HG03571 (cell line): ENCODE measurements around the gene HCAR2.
A peak's percentile ranks its signal among the peaks of the same experiment; 100 is the strongest.
"Not testable (repeated sequence)": the region's sequence is repeated elsewhere in the genome, so short reads cannot be mapped to it uniquely, and the experiment has no call there.

ENCODE experiments used
- ATAC-seq: cut with Tn5 transposase; IDR thresholded peaks from one replicate; pipeline ENCODE4 v1.9.1; 2021; ENCODE audit not compliant: unreplicated experiment

HCAR2 gene

GRCh38 chr12:122702890-122703611 lies at the start of gene HCAR2:
HCAR2 (minus strand) TSS chr12:122703357; CDS start chr12:122703283, 74 bp downstream.
- ATAC-seq = not testable (repeated sequence)

DNA sequence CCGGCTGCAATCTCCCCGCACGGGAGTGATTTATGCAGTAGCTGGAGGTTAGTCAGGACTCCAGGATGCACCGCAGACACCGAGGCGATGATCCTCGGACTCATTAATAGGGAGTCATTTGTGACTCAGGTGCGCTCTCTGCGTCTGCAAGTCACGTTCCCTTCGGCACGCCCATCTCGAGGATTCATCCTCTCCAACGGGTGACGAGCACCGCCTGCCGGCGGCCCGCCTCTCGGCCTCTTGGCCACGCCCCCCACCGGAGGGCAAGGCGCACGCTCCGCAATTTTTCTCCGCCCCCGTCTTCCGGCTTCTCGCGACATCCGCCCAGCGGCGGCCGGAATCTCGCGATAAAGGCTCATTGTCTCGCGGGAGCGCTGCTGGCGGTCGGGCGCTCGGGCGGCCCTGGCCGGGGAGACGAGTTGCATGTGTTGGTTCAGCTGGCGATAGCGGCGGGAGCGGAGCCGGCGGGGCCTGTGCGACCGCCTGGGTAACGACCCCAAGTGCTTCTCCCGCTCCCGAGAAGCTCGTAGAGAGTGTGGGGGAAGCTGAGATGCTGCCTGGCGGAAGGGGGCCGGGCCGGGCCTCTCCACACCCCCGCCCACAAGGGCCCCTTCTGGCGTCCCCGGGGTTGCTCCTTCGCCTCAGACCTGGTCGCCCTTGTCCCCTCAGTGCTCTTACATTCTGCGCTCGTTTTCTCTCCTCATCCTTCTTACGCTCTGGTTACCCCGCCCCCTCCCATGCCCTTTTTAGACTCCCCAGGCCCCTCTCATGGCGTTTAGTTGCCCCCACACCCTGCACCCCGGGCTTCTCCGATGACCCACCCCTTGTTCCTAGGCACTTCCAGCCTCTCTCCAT lies 49.5 kb upstream of the HCAR2 start, which contains the start of gene DENR:
Gene DENR (plus strand): TSS at position 361 of the 855 bp plus-strand sequence. CDS start 878 bp downstream, outside the sequence.
- ATAC-seq = peak; percentile 97

DNA sequence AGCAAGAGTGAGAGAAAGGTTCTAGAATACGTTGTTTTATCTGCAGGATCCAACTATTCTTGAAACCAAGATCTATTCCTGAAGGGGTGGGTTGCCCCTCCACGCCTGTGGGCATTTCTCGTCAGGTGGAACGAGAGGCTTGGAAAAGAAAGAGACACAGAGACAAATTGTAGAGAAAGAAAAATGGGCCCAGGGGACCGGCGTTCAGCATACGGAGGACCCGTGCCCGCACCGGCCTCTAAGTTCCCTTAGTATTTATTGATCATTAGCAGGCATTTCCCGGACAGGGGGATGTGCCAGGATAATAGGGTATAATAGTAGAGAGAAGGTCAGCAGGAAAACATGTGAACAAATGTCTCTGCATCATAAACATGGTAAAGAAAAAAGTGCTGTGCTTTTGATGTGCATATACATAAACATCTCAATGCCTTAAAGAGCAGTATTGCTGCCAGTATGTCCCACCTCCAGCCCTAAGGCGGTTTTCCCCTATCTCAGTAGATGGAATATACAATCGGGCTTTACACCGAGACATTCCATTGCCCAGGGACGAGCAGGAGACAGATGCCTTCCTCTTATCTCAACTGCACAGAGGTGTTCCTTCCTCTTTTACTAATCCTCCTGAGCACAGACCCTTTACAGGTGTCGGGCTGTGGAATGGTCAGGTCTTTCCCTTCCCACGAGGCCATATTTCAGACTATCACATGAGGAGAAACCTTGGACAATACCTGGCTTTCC lies 47.8 kb upstream of the HCAR2 start:
- ATAC-seq = not testable (repeated sequence)

- ATAC-seq = no peak
These were observed 46.6 kb upstream of the HCAR2 start for GRCh38 chr12:122749569-122750332.

DNA sequence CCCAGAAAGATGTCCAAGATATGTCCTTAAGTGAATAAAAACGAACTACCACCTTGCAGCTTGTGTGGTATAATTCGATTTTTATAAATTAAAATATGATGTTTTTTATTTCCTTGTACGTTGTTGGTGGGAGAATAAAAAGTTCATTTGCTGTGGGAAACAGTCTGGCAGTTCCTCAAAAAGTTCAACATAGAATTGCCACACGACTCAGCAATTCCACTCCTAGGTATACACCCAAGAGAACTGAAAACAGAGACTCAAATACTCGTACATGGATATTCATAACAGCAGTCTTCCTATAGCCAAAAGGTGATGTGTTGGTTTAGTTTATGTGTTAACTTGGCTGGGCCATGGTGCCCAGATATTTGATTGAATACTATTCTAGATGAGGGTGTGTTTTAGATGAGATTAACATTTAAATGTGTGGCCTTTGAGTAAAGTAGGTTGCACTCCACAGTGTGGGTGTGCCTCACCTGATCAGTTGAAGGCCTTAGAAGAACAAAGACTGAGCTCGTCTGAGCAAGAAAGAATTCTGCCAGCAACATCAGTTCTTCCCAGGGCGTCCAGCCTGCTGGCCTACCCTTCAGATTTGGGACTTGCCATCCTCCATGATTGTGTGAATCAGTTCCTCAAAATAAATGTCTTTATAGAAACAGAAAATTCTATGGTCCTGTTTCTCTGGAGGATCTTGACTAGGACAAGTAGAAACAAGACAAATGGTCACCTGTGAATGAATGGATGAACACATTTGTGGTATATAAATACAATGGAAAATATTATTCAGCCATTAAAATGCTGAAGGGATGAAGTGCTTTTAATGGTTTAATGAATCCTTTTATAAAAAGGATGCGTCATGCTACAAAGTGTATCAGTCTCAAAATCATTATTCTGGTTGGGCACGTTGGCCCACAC lies 44.3 kb upstream of the HCAR2 start:
- no peak for ATAC-seq

- ATAC-seq = no peak
These were observed 40.9 kb upstream of the HCAR2 start for GRCh38 chr12:122743895-122744525.

GRCh38 chr12:122740351-122740750 lies 37.2 kb upstream of the HCAR2 start:
- ATAC-seq = no peak

GRCh38 chr12:122738571-122738970 lies 35.4 kb upstream of the HCAR2 start:
- ATAC-seq = no peak

GRCh38 chr12:122732611-122733010 lies 29.5 kb upstream of the HCAR2 start:
- ATAC-seq = no peak

DNA sequence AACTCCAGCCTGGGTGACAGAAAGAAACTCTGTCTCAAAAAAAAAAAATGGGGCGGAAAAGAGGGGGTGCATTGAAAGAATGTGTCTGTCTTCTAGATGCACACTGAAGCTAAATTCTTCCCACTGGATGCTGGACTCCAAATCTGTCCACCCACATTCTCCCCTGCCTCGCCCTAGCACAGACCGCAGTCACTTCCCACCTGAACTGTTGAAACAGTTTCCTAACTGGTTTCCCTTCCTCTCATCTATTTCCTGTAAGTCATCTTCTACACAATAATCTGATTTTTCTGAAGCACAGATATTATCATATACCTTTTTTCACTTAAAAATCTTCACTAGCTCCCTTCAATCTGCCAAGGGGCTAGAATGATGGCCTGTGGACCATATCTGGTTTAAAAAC lies 29.0 kb upstream of the HCAR2 start:
- ATAC-seq = no peak

- ATAC-seq = no peak
These were observed 27.3 kb upstream of the HCAR2 start, which contains the start of gene HCAR1 for GRCh38 chr12:122730215-122731014. HCAR1 (minus strand) TSS chr12:122730844; CDS start chr12:122730339, 505 bp downstream.

GRCh38 chr12:122729583-122730214 lies 26.5 kb upstream of the HCAR2 start:
- ATAC-seq = no peak

DNA sequence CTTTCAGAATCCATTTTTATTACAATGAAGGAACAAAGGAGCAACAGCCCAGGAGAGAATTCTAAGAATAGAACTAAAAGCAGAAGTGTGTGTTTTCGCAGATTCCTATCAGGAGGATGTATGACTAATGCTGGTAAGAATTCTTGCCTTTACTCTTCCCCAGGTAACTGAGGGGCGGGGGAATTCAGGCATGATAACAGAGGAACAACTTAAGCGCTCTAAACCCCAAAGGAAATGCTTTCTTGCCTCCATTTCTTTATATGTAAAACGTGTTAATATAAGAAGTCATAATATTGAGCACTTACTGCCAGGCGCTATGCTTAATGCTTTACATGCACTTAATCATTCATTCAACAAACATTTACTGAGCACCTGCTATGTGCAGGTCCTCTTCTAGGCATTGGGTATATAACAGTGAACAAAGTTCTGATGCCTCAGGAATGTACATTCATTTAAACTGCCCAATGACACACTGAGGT lies 23.0 kb upstream of the HCAR2 start:
- no peak for ATAC-seq

DNA sequence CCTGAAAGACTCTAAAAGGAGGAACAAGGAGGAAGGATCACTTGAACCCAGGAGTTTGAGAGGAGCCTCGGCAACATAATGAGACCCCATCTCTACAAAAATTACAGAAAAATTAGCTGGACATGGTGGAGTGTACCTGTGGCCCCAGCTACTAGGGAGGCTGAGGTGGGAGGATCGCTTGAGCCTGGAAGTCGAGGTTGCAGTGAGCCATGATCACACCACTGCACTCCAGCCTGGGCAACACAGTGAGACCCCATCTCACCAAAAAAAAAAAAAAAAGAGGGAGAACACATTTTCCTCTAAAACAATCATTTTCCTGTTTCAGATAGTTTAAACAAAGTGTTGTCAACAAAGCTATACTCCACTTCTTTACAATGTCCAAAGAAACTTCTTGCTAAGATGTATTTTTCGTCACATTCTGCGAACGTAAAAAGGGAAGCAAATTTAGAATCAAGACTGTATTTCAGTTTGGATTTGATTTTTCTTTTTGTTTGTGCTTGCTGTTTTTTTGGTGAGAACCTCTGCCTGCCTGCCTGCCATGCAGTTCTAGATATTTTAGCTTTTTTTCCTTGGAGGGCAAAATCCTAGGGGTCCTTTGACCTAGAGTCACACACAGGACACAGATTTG lies 22.4 kb upstream of the HCAR2 start:
- ATAC-seq = no peak

DNA sequence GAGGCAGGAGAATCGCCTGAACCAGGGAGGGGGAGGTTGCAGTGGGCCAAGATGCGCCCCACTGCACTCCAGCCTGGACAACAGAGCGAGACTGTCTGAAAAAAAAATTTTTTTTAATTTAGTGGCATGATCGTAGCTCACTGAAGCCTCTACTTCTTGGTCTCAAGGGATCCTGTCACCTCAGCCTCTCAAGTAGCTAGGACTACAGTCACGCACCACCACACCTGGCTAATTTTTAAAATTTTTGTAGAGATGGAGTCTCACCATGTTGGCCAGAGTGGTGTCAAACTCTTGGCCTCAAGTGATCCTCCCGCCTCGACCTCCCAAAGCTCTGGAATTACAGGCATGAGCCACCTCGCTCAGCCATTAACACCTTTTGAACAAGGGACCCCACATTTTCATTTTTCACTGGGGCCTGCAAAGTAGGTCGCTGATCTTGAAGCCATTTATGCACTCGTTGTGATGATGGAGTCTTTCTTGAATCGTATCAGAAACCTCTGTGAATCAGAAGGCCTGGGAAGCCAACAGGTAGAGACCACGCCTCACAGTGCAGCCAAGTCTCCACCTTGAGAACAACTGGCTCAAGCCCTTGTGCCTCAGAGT lies 21.6 kb upstream of the HCAR2 start:
- peak; percentile 51 for ATAC-seq

DNA sequence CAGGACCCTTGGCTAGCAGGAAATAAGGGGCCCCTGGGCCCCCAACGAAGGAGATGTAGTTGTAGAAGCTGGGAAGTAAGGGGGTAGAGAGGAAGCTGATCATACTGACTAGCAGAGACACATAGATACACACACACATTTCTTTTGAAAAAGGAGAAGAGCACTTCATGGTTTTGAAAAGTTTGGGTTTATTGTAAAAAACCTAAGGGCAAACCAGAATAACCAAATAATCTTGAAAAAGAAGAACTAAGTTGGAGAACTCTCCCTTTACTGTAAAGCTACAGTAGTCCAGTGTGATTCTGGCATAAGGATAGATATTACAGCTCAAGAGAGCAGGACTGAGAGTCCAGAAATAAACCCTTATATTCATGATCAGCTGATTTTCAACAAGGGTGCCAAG lies 19.2 kb upstream of the HCAR2 start:
- ATAC-seq = no peak
